ENCODE results near the gene ACACA.

The ACACA gene

DNA sequence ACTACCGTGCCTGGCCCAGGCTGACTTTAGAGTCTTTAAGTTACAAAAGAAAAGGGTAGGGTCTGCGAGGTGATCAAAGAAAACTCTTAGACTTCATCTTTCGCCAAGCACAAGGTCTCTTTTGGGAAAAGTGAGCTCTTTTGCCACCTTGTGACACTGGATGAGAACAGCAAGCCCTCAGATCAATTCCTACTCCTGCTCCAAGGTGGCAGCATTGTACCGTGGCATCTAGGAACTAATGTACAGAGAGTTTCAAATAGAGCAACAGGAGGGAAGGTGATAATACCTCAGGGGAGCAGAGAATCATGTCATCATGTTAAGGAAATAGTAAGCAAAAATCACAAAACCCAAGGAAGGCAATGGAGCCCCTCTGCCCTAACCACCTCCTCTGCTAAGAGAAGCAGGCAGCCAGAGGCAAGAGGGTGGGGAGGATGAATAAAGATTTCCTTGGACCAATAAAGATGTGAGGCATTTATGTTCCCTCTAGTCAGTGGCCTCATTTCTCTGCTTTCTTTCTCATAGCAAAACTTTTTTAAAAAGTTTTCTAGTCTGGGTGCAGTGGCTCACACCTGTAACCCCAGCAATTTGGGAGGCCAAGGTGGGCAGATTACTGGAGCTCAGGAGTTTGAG lies 33.0 kb downstream of the ACACA start:
- no peak for TF ChIP-seq GATA2 (IDR thresholded peaks at IDR 0.05; ENCODE audit: low read depth, low read length)
- no peak for TF ChIP-seq GATA3 (IDR thresholded peaks at IDR 0.05; ENCODE audit: low read depth, low read length)

- TF ChIP-seq GATA3 (IDR thresholded peaks at IDR 0.05; ENCODE audit: low read depth, low read length), result no peak
These were observed 38.1 kb downstream of the ACACA start for GRCh38 chr17:37368577-37368976.

DNA sequence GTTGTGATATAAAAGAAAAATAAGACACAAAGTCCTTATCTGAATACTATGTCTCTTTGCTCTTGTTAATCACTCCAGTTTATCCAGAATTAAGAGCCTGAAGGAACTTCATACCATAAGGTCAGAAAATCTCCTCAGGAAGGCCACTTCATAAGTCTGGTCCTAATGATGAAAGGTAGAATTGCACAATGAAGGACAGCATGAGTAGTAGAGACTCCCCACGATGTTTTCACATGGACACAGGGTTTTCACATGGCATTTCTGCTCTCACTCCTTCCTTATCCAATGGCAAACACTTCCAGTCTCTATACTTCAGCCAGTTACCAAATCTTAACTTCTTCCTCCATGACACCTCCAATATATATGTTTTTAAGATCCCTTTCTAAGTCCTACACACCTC lies 41.0 kb downstream of the ACACA start:
- TF ChIP-seq GATA2 (IDR thresholded peaks at IDR 0.05; ENCODE audit: low read depth, low read length) (no peak), GATA3 (IDR thresholded peaks at IDR 0.05; ENCODE audit: low read depth, low read length) (no peak)

DNA sequence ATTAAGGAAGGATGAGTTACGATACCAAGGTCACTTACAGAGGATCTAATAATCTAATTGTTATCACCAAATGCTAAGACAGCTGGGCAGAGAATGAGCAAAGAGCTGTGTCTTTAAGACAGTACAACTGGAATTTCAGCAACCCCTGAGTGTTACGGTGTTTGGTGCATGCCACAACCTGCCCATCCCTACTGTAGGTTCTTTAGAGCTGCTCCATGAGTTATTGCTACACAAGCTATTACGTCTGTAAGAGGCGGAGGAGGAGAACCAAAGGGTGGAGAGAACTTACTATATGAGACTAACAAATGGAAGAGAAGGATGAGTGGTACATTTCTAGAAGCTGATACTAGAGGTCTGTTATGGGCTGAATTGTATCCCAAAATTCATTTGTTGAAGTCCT lies 45.1 kb downstream of the ACACA start:
- no peak for TF ChIP-seq GATA2 (IDR thresholded peaks at IDR 0.05; ENCODE audit: low read depth, low read length)
- no peak for TF ChIP-seq GATA3 (IDR thresholded peaks at IDR 0.05; ENCODE audit: low read depth, low read length)

DNA sequence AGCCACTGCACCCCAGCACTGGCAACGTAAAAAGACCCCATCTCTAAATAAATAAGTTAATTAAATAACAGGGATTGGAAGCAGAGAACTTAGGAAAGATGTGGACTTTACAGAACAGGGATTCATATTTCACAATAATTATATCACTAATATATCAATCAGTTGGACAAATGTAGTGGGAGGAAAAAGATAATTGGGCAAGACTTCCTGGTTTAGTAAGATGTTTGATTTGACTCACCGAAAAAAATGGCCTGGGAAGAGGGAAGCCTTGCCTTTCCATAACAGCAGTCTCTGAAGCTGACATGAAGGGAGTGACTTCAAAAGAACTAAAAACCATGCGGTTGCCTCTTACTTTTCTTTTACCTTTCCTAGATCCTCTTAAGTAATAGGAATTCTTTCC lies 46.0 kb downstream of the ACACA start:
- TF ChIP-seq GATA2 (IDR thresholded peaks at IDR 0.05; ENCODE audit: low read depth, low read length) (no peak), GATA3 (IDR thresholded peaks at IDR 0.05; ENCODE audit: low read depth, low read length) (no peak)

- TF ChIP-seq GATA2 (IDR thresholded peaks at IDR 0.05; ENCODE audit: low read depth, low read length) (no peak), GATA3 (IDR thresholded peaks at IDR 0.05; ENCODE audit: low read depth, low read length) (no peak)
These were observed 46.9 kb downstream of the ACACA start for GRCh38 chr17:37359682-37360188.

GRCh38 chr17:37358830-37359681 lies 47.6 kb downstream of the ACACA start:
- TF ChIP-seq GATA3 (IDR thresholded peaks at IDR 0.05; ENCODE audit: low read depth, low read length) (no peak), GATA2 (IDR thresholded peaks at IDR 0.05; ENCODE audit: low read depth, low read length) (no peak)

DNA sequence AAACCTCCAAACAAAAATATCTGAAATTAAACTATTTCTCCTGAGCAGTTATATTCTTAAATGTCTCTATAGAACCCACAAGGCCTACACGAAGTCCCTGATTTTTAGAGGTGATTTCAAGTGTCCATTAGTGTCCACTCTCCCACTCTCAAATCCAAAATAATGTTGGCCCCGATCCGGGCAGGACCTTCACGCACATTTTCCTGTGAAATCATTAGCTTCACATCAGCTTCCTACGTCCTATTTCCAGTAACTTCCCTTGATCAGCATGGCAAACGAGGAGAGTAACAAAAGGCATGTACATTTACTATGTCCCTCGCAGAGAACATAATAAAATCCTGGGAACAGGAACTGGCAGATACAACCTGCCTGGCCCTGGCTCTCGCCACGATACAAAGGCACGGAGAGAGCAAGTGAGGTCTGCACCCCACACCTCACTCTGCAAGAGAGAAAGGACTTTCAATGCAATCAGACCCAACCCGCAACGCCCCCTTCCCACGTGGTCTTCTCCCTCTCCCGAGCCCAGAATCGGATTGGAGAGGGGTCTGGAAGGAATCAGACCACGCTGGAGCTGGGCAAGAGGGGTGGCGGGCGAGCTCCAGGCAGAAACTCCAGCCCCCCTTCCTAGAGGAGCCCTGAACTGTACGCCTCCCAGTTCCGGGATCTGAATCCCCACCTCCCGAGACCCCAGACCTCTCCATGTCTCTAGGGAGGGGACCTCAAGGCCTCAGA lies 48.4 kb downstream of the ACACA start:
- no peak for TF ChIP-seq GATA3 (IDR thresholded peaks at IDR 0.05; ENCODE audit: low read depth, low read length)
- TF ChIP-seq GATA2 (IDR thresholded peaks at IDR 0.05; ENCODE audit: low read depth, low read length), result no peak

GRCh38 chr17:37344519-37344918 lies 62.1 kb downstream of the ACACA start:
- no peak for TF ChIP-seq GATA3 (IDR thresholded peaks at IDR 0.05; ENCODE audit: low read depth, low read length)

- TF ChIP-seq GATA3 (IDR thresholded peaks at IDR 0.05; ENCODE audit: low read depth, low read length), result no peak
- no peak for TF ChIP-seq GATA2 (IDR thresholded peaks at IDR 0.05; ENCODE audit: low read depth, low read length)
These were observed 64.0 kb downstream of the ACACA start for GRCh38 chr17:37342589-37342988.

- TF ChIP-seq GATA3 (IDR thresholded peaks at IDR 0.05; ENCODE audit: low read depth, low read length) (no peak), GATA2 (IDR thresholded peaks at IDR 0.05; ENCODE audit: low read depth, low read length) (no peak)
These were observed 65.8 kb downstream of the ACACA start for GRCh38 chr17:37340804-37341203.

DNA sequence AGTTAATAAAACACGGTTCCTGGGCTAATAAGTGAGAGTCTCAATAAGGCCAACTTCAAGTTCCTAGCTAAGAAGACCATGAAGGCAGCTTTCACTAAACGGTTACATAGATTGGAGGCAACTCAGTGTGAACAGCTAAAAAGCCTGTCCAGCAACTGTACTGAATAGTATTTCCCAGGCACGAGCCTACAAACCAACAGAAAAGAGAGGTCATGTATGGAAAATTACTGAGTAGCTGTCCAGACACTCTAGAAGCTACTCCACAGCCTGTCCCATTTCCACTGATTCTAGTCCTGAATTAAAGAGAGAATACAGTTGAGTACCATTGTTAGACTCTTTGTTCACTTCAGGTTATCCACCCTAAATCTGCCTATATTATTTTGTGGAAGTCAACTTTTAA lies 67.3 kb downstream of the ACACA start:
- TF ChIP-seq GATA3 (IDR thresholded peaks at IDR 0.05; ENCODE audit: low read depth, low read length) (no peak), GATA2 (IDR thresholded peaks at IDR 0.05; ENCODE audit: low read depth, low read length) (no peak)

DNA sequence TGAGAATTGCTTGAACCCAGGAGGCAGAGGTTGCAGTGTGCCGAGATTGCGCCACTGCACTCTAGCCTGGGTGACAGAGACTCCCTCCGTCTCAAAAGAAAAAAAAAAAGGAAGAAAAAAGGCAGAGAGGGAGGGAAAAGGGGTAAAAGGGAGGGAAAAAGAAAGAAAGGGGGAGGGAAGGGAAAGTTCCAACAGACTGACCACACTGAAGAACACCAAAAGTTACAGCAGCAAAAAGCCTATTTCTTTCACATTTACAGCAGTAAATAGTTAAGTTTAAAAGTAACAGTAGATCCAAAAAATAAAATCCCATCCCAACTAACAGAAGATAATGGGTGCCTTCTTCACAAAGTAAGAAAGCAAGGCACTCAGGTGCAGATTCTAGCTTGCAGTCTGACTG lies 67.8 kb downstream of the ACACA start:
- TF ChIP-seq GATA2 (IDR thresholded peaks at IDR 0.05; ENCODE audit: low read depth, low read length) (no peak), GATA3 (IDR thresholded peaks at IDR 0.05; ENCODE audit: low read depth, low read length) (no peak)

DNA sequence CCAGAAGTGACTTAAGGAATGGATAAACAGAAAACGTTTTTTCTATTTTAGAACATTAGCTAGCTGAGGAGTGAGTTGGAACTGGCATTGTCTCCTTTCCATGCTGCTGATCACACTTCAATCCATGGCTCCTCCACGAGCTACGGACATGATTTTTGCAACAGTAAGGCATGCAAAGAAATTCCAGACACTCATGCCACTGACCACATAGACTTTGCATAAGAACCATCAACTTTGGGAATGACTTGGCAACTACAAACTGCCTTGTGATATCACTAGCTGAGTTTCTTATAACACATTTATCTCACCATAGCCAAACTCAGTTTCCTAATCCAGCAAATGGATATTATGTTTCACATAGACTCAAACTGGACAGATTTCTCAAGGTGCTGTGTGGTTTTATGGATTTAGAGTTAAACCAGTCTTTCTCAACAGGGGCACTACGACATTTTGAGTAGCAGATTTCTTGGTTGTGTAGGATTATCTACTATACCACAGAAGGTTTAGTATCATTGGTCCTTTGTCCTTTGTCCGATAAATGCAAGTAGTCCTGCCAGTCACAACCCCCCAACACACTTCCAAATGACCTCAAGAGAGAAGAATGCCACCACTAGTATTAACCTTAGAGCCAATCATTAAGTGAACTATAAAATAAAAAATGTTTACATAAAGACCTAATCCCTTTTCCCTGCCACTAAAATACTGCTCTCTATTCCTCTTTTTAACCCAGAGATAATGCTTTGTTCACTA lies 79.1 kb downstream of the ACACA start:
- no peak for TF ChIP-seq GATA2 (IDR thresholded peaks at IDR 0.05; ENCODE audit: low read depth, low read length)
- no peak for TF ChIP-seq GATA3 (IDR thresholded peaks at IDR 0.05; ENCODE audit: low read depth, low read length)

Data from SH-SY5Y (cell line).